Activated B cell treated with CpG ODN at 0.5 μM for 24 hours (primary cell): ENCODE measurements around the gene SEC62. TPM values are rescaled to one million over a fixed set of nuclear protein-coding genes. Genes with fewer than 3 reads are reported as not detected.

Experiments used
- ATAC-seq: fragments of 200-7000 bp; cut with Tn5 transposase; one replicate; pipeline ENCODE4 v1.10.0; 2021; ENCODE audit warnings: low read depth, mild to moderate bottlenecking, moderate library complexity
- CTCF ChIA-PET: fragments of 350-600 bp; sonication (Branson Sonifier 250); formaldehyde crosslinking; loops from one replicate; lab custom pipeline; 2021; ENCODE audit warnings: antibody characterized with exemption; lab: Charles Lee
- POLR2A ChIA-PET: fragments of 350-600 bp; sonication (Branson Sonifier 250); formaldehyde crosslinking; loops from one replicate; lab custom pipeline; 2021; ENCODE audit warnings: antibody characterized with exemption; lab: Charles Lee
- DNase-seq: peaks from one replicate; pipeline ENCODE4 v3.0.0; 2022
- H3K27ac Mint-ChIP-seq: one replicate; pipeline ENCODE4 v1.8.0; 2020; ENCODE audit warnings: mixed read lengths
- H3K27me3 Mint-ChIP-seq: one replicate; pipeline ENCODE4 v1.8.0; 2021; ENCODE audit warnings: mixed read lengths
- H3K36me3 Mint-ChIP-seq: one replicate; pipeline ENCODE4 v1.8.0; 2021; ENCODE audit warnings: low read depth, mixed read lengths
- H3K4me1 Mint-ChIP-seq: one replicate; pipeline ENCODE4 v1.8.0; 2021; ENCODE audit warnings: mixed read lengths
- H3K4me3 Mint-ChIP-seq: one replicate; pipeline ENCODE4 v1.8.0; 2020; ENCODE audit warnings: mild to moderate bottlenecking, mixed read lengths
- H3K9me3 Mint-ChIP-seq: one replicate; pipeline ENCODE4 v1.8.0; 2020; ENCODE audit warnings: mixed read lengths
- intact Hi-C: fragments of 100-400 bp; cut with micrococcal nuclease; formaldehyde crosslinking; loops from one replicate; pipeline ENCODE4 v1.15.1; 2024
- total RNA-seq: library from RNA; stranded (reverse); gene quantifications from 2 replicates; pipeline ENCODE4 v1.2.3, GENCODE V29; 2022
- TF ChIP-seq, protein P1 (sequence below): fragments of 200-600 bp; IDR thresholded peaks from one replicate; pipeline ENCODE4 v1.8.0; 2022; ENCODE audit warnings: antibody characterized with exemption, mild to moderate bottlenecking

SEC62 gene
- total RNA-seq, 1 donor from 2014 or later, result 165 TPM

DNA sequence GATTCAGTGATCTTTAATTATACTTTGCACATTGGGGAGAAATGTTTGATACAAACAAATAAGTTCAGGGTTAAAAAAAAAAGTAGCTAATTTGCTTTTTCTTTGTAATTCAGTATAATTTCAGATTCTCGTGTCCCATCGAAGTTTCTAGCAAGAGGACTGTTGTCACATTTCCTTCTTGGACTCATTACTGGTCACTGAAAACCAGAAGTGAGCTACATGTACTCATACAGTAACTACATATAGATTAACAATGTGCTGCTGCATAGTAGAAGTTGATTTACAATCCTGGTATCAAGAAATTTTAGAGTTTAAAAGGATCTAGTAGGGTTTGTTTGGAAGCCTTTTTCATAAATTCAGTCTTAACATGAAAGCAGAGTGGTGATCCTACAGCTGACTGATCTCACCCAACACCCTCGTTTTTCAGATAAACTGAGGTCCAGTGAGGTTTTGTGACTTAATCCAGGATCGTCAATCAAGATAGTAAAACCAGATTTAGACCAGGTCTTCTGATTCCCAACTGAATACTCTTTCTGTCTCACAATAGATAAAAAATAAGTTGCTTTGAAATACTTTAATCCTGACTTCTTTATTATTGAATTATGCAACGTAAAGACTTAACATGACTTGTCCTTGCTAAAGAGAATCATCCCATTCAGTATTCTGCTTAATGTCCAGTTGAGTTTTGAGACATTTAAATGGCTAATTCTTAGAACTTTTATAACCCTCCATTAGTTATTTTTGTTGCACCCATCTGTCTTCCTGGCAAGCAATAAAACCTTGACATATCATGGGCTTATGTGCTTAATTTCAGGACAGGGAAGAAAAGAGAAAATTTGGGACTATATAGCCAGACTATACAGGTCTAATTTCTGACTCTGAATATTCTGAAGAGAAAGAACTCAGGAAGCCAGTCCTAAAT, 2.8 kb downstream of the SEC62 start:
- peak overlapping the region; percentile 99 for H3K27ac Mint-ChIP-seq

GRCh38 chr3:169970847-169971246, 4.2 kb downstream of the SEC62 start:
- H3K4me3 Mint-ChIP-seq, result no peak overlapping the region
- peak overlapping the region; percentile 30 for H3K27ac Mint-ChIP-seq
- POLR2A ChIA-PET, result interaction anchor here (0.6 to 9.8 kb wide), 10 partner anchors 13 to 754 kb away, joined by 3 to 305 read pairs (median 4); partner anchors contain the start of gene TERC
- H3K36me3 Mint-ChIP-seq, result peaks cover 70% of the 10 kb centered on the region
- intact Hi-C loops, result no loop called here
- CTCF ChIA-PET, result interaction anchor here (0.6 to 9.3 kb wide), 2 partner anchors 40 to 44 kb away, joined by 3 to 127 read pairs; no protein-coding TSS in a partner anchor
- H3K27me3 Mint-ChIP-seq, result no peaks in the 10 kb centered on the region
- TF ChIP-seq, protein P1, sequence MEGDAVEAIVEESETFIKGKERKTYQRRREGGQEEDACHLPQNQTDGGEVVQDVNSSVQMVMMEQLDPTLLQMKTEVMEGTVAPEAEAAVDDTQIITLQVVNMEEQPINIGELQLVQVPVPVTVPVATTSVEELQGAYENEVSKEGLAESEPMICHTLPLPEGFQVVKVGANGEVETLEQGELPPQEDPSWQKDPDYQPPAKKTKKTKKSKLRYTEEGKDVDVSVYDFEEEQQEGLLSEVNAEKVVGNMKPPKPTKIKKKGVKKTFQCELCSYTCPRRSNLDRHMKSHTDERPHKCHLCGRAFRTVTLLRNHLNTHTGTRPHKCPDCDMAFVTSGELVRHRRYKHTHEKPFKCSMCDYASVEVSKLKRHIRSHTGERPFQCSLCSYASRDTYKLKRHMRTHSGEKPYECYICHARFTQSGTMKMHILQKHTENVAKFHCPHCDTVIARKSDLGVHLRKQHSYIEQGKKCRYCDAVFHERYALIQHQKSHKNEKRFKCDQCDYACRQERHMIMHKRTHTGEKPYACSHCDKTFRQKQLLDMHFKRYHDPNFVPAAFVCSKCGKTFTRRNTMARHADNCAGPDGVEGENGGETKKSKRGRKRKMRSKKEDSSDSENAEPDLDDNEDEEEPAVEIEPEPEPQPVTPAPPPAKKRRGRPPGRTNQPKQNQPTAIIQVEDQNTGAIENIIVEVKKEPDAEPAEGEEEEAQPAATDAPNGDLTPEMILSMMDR, result no peak
- peaks cover 74% of the 10 kb centered on the region for H3K4me1 Mint-ChIP-seq
- H3K9me3 Mint-ChIP-seq, result no peaks in the 10 kb centered on the region
- DNase-seq (no peak), ATAC-seq (no peak)

More for the DNA sequence above, 2.8 kb downstream of the SEC62 start:
- TF ChIP-seq, protein P1, result no peak
- Mint-ChIP-seq H3K27me3 (no peaks in the 10 kb centered on the region), H3K36me3 (peaks cover 59% of the 10 kb centered on the region), H3K4me3 (peak overlapping the region; percentile 99), H3K4me1 (peaks cover 84% of the 10 kb centered on the region), H3K9me3 (peaks cover 3% of the 10 kb centered on the region)
- no peak for ATAC-seq
- CTCF ChIA-PET, result interaction anchor here (0.9 to 9.3 kb wide), 3 partner anchors 10 to 106 kb away, joined by 3 to 127 read pairs (median 61); no protein-coding TSS in a partner anchor
- intact Hi-C loops, result no loop called here
- no peak for DNase-seq
- POLR2A ChIA-PET, result interaction anchor here (0.8 to 9.8 kb wide), 9 partner anchors 8 to 205 kb away, joined by 3 to 305 read pairs (median 26); partner anchors contain the start of gene TERC

GRCh38 chr3:169971522-169971921, 4.9 kb downstream of the SEC62 start:
- no peak overlapping the region for H3K4me3 Mint-ChIP-seq
- H3K27me3 Mint-ChIP-seq, result no peaks in the 10 kb centered on the region
- TF ChIP-seq, protein P1, result no peak
- no peak for DNase-seq
- peaks cover 73% of the 10 kb centered on the region for H3K4me1 Mint-ChIP-seq
- CTCF ChIA-PET, result interaction anchor here (0.6 to 9.3 kb wide), 2 partner anchors 41 to 45 kb away, joined by 3 to 127 read pairs; no protein-coding TSS in a partner anchor
- H3K36me3 Mint-ChIP-seq, result peaks cover 76% of the 10 kb centered on the region
- ATAC-seq, result no peak
- H3K9me3 Mint-ChIP-seq, result no peaks in the 10 kb centered on the region
- intact Hi-C loops, result no loop called here
- peak overlapping the region; percentile 1 for H3K27ac Mint-ChIP-seq
- POLR2A ChIA-PET, result interaction anchor here (0.6 to 9.8 kb wide), 7 partner anchors 18 to 753 kb away, joined by 3 to 305 read pairs (median 4); no protein-coding TSS in a partner anchor

GRCh38 chr3:169980055-169980454, 13.4 kb downstream of the SEC62 start:
- POLR2A ChIA-PET, result interaction anchor here (0.6 to 0.9 kb wide), 2 partner anchors 13 to 196 kb away, joined by 3 read pairs; partner anchors contain the start of gene SEC62
- intact Hi-C loops, result no loop called here
- TF ChIP-seq, protein P1, result no peak
- DNase-seq (no peak), ATAC-seq (no peak)
- peaks cover 79% of the 10 kb centered on the region for H3K36me3 Mint-ChIP-seq
- CTCF ChIA-PET, result interaction anchor here (4.8 kb wide), 1 partner anchor 50 kb away, joined by 30 read pairs; no protein-coding TSS in a partner anchor
- H3K4me1 Mint-ChIP-seq, result peaks cover 51% of the 10 kb centered on the region
- no peaks in the 10 kb centered on the region for H3K9me3 Mint-ChIP-seq
- H3K27ac Mint-ChIP-seq, result peak overlapping the region; percentile 10
- H3K4me3 Mint-ChIP-seq, result no peak overlapping the region
- no peaks in the 10 kb centered on the region for H3K27me3 Mint-ChIP-seq
